HG03039 (cell line): ENCODE results near the gene TXNDC11.

Experiments used
- ATAC-seq: cut with Tn5 transposase; IDR thresholded peaks from one replicate; pipeline ENCODE4 v1.9.1; 2021; ENCODE audit warnings: mild to moderate bottlenecking, moderate library complexity; ENCODE audit not compliant: unreplicated experiment

TXNDC11 gene

DNA sequence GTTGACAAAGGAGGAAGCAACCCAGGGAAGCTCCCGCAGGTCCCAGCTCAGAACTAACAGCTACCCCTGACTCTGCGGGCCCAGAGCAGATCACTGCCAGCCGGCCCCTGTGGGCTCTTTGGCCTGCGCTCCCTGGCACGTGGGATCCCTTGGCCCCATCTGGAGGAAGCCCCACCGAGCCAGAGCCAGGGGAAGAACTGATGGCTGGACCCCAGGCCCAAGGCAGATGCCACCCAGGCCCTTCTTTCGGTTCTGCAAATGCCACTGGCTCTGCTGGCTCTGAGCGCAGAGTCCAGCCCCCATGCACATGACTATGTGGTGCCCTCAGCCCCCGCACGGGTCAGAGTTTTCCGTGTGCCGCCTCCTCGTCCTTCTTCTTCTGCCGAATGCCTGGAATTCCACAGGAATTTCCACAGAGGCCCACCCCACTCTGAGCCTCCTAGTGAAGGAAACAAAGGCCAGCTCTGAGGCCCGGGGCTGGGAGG lies 110.2 kb downstream of the TXNDC11 start:
- no peak for ATAC-seq

DNA sequence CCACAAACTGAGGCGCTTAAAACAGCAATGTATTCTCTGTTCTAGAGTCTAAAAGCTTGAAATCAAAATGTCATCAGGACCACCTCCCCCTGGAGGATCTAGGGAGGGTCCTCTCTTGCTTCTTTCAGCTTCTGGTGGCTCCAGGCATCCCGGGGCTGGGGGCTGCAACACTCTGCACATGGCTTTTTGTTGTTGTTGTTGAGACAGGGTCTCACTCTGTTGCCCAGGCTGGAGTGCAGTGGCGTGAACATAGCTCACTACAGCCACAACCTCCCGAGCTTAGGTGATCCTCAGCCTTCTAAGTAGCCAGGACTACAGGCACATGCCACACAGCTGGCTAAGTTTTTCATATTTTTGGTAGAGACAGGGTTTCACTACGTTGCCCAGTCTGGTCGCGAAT lies 111.4 kb downstream of the TXNDC11 start:
- no peak for ATAC-seq

DNA sequence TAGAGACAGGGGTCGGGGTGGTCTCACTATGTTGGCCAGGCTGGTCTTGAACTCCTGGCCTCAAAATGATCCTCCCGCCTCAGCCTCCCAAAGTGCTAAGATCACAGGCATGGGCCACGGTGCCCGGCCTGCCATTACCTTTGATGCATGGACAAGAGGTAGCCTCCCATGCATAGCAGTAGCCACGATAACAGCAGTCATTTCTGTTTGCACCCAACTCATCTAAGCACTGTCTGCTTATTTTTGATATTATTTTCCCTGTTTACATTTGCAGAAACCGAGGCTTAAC lies 111.9 kb downstream of the TXNDC11 start:
- ATAC-seq, result no peak

DNA sequence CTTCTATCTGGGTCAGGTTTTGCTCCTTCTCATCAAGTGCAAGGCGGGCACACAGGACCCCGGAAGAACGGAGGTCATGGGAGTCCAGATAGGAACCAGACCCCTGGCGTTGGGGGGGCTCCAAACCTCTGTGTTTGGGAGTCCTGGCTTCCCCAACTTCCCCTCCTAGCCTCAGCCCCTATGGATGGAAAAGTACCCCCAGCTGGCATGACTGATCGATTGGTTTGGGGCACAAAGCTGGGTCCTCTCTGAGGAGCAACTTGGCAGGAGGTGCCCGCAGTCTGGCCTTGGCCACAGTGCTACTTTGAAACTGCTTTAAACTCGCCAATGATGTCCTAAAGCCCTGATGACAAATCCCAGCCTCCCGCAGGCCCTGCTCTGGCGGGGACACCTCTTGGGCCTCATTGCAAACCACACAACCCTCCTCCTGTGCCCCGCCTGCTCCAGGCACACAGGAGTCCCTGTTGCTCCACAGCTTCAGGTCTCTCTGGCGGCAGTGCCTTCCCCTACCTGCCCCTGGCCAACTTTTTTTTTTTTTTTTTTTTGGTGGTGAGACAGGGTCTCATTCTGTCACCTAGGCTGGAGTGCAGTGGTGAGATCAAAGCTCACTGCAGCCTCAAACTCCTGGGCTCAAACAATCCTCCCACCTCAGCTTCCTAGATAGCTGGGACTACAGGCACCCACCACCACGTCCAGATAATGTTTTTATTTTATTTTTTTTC lies 112.5 kb downstream of the TXNDC11 start:
- ATAC-seq, result no peak
